Epithelial cell of prostate (primary cell): ENCODE measurements around the gene LMNB1.
"Not testable (repeated sequence)": the region's sequence is repeated elsewhere in the genome, so short reads cannot be mapped to it uniquely, and the experiment has no call there.

Experiments used
- DNase-seq: peaks from one replicate; pipeline ENCODE4 v3.0.0-alpha.2; 2011; ENCODE audit warnings: low read depth, low spot score
- H3K27ac ChIP-seq: fragments of 450-650 bp; 2 replicates; pipeline ENCODE4 v1.5.1; 2017; ENCODE audit warnings: mild to moderate bottlenecking

The LMNB1 gene

DNA sequence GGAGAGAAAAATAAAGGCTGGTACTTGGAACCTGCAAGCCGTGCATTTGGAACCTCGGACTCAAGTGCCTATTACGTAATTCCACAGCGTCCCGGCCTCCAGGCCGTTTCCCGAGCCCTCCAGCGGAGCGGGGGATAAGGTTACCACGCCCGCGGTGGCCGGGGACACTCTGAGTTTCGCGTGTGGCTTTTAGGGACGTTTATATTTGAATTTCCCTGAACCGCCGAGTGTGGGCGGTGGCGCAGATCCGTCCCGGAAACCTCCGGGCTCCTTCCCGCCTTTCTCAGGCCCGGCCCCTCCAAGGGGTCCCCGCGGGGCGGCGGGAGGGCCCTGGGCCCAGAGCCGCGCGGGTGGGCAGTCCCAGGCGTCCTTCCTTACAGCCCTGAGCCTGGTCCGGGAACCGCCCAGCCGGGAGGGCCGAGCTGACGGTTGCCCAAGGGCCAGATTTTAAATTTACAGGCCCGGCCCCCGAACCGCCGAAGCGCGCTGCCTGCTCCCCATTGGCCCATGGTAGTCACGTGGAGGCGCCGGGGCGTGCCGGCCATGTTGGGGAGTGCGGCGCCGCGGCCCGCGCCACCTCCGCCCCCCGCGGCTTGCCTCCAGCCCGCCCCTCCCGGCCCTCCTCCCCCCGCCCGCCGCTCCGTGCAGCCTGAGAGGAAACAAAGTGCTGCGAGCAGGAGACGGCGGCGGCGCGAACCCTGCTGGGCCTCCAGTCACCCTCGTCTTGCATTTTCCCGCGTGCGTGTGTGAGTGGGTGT, at the start of gene LMNB1:
Gene LMNB1 (plus strand): TSS at position 638 of the 758 bp plus-strand sequence. CDS start 373 bp downstream, outside the sequence.
- DNase-seq: peak; percentile 43
- peak within 1 kb of the TSS; percentile 71 for H3K27ac ChIP-seq

GRCh38 chr5:126732716-126733115, 44.2 kb upstream of the LMNB1 start:
- DNase-seq: no peak
- H3K27ac ChIP-seq: no peak overlapping the region

- not testable (repeated sequence) for H3K27ac ChIP-seq, DNase-seq
Measured at GRCh38 chr5:126734573-126734972, 42.4 kb upstream of the LMNB1 start.

DNA sequence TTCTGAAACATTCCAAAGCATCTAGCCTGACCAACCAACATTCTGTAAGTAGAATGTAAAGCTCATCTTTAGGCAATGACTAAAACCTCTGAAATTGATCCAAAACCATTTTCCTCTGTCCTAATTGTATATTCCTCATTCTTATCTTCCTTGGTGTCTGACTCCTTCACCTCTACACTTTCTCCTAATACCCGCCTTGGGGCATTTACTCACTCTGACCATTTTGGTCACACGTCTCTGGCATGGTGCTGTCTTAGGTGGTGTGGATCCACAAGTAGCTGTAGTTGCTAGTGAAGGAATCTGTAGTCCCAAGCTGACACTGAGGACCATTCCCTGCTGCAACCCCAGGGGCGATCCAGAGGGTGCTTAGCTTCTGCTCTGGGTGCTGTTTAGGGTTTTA, 40.8 kb upstream of the LMNB1 start:
- no peak for DNase-seq
- no peak overlapping the region for H3K27ac ChIP-seq

DNA sequence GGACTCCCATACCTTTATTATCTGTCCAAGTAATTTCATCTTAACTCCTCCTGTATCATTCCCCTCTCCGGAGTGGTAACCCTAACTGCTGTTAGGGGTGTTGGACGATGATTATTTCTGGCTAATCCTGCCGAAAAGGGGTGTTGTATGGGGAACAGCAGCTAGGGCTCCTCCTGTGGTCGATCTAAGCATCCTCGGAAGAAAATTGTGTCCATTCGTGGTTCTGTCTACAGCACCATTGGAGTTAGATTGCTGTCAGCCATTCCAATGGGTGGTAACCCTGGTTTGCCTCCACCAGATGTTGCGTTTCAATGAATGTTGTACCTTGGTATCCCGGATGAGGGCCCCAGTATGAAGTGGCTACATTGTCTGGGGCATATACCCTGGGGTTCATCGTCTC, 35.6 kb upstream of the LMNB1 start:
- H3K27ac ChIP-seq: no peak overlapping the region
- DNase-seq: no peak

DNA sequence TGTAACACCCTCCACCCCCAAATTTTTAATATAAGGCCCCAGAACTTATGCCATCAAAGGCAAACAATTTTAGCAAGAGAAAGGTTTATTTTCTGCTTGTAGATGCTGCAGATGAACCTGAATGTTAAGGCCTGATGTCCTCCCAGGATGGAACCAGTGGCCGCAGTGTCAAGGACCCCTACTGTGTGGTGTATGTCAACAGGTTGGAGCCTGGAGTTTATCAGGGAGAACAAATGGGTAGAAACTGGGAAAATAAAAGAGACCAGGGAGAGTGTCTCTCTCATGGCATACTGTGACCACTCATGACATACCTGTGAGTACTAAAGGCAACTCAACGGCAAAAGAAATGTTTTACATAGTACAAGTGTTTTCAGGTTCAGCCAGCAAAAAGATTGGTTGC, 34.5 kb upstream of the LMNB1 start:
- no peak overlapping the region for H3K27ac ChIP-seq
- no peak for DNase-seq

- DNase-seq: no peak
- no peak overlapping the region for H3K27ac ChIP-seq
Measured at GRCh38 chr5:126744836-126745235, 32.1 kb upstream of the LMNB1 start.

DNA sequence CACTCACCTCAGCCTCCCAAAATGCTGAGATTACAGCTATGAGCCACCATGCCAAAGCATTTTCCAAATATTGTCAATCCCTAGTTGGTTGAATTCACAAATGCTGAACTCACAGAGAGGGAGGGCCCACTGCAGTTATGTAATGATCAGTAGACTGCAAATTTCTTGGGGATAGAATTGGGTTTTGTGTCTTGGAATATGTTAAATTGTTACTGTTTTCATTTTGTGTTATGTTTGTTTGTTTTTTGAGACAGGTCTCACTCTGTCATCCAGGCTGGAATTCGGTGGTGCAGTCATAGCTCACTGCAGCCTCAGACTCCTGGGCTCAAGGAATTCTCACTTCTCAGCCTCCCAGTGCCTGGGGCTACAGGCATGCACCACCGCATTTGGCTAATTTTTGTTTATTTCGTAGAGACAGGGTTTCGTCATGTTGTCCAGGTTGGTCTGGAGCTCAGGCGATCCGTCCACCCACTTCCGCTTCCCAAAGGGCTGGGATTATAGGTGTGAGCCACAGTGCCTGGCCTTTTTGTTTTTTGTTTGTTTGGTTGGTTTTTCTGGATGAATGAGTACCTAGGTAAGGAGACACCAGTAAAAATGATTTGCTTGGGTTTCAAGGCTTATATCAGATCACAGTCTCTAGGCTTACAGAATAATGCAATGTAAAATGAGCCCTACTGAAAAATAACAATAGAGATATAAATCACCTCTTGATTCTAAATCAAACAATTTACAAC, 31.5 kb upstream of the LMNB1 start:
- DNase-seq: no peak
- no peak overlapping the region for H3K27ac ChIP-seq

DNA sequence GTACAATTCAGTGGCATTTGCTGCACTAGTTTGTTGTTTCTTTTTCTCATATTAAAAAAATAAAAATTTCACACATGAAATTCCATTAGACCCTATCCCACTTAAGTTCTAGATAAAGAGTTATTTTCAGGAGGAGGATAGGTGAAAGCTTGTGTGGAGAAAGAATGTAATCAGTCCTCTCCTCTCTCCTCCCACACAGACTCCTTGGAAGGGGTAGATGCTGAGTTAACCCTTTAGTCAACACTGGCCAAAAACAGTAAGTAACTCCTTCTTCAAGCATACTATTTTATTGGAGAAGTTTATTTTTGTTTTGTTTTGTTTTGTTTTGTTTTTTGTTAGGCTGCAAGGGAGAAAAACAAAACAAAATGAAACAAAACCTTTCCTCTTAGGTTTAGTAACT, 30.6 kb upstream of the LMNB1 start:
- H3K27ac ChIP-seq: no peak overlapping the region
- no peak for DNase-seq

- no peak overlapping the region for H3K27ac ChIP-seq
- DNase-seq: no peak
Measured at GRCh38 chr5:126752081-126752785, 24.7 kb upstream of the LMNB1 start.

DNA sequence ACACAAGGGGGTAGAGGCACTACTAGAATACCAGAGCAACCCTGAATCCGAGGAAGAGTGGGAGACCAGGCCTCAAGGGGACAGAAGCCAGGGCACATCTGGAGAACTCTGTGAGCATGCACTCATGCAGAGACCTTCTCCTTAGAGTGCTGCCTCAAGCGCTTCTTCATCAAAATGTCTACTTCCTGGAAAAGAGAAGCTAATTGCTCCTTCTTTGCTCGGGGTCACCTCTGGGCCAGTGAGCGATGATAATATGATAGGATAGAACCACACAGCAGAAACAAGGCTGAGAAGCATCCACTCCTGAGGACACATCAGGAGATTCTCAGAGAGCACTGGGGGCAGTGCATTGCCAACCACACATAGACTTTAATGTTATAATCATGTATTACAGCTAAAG, 23.7 kb upstream of the LMNB1 start:
- no peak overlapping the region for H3K27ac ChIP-seq
- no peak for DNase-seq

- no peak overlapping the region for H3K27ac ChIP-seq
- no peak for DNase-seq
Measured at GRCh38 chr5:126754609-126755008, 22.3 kb upstream of the LMNB1 start.

DNA sequence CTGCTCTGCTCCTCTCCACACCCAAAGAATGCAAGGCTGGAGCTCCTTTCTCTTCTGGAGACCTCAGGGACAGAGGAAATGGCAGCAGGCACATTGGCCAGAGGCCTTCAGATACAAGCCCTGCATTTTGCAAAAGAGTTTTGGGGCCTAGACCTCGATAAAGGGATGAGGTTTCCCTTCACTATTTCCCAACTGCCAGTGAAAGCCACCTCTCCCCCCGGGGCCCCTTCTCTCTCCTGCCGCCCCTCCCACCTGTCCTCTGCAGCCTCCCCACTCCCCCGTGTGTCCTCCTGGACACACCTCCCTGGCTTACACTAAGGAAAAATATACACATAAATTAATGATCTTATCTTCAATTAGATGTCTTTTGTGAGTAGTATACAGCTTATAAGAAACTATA, 21.3 kb upstream of the LMNB1 start:
- no peak for DNase-seq
- no peak overlapping the region for H3K27ac ChIP-seq

- no peak overlapping the region for H3K27ac ChIP-seq
- no peak for DNase-seq
Measured at GRCh38 chr5:126757713-126758357, 19.1 kb upstream of the LMNB1 start.

- H3K27ac ChIP-seq: no peak overlapping the region
- no peak for DNase-seq
Measured at GRCh38 chr5:126763371-126763770, 13.6 kb upstream of the LMNB1 start.

- DNase-seq: no peak
- no peak overlapping the region for H3K27ac ChIP-seq
Measured at GRCh38 chr5:126769703-126770102, 7.2 kb upstream of the LMNB1 start.

DNA sequence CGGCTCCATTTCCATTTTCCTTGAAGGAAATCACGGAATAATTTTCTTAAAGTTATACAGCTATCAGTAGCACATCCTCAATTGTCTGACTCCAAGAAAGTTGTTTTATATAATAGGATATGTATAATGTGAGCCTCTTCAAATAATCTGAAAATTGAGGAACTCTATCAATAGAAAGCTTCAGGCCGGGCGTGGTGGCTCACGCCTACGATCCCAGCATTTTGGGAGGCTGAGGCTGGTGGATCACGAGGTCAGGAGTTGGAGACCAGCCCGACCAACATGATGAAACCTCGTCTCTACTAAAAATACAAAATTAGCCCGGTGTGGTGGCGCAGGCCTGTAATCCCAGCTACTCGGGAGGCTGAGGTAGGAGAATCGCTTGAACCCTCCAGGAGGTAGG, 3.4 kb upstream of the LMNB1 start:
- H3K27ac ChIP-seq, DNase-seq: not testable (repeated sequence)

DNA sequence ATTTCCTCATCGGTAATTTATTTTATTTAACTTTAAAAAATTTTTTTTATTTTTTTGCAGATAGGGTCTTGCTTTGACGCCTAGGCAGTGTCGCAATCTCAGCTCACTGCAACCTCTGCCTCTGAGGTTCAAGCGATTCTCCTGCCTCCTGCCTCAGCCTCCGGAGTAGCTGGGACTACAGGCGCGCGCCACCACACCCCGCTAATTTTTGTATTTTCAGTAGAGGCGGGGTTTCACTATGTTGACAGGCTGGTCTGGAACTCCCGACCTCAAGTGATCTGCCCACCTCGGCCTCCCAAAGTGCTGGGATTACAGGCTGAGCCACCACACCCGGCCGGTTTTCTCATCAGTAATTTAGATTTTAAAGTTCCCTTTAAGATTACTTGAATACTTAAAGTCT, 2.3 kb upstream of the LMNB1 start:
- DNase-seq, H3K27ac ChIP-seq: not testable (repeated sequence)

GRCh38 chr5:126777257-126777974, 480 bp downstream of the LMNB1 start:
- DNase-seq: peak; percentile 59
- H3K27ac ChIP-seq: peak overlapping the region; percentile 71
